HG03565 (cell line): ENCODE data around the gene ELOB.

ENCODE experiments used
- ATAC-seq: cut with Tn5 transposase; IDR thresholded peaks from one replicate; pipeline ENCODE4 v1.9.1; 2021; ENCODE audit warnings: mild to moderate bottlenecking, moderate library complexity; ENCODE audit not compliant: unreplicated experiment

Gene ELOB

GRCh38 chr16:2751577-2752034 is 25.5 kb downstream of the ELOB start:
- no peak for ATAC-seq

GRCh38 chr16:2749936-2750335 is 27.1 kb downstream of the ELOB start:
- no peak for ATAC-seq

- ATAC-seq: no peak
Observed at GRCh38 chr16:2749476-2749875, 27.6 kb downstream of the ELOB start.

- ATAC-seq: no peak
Observed at GRCh38 chr16:2748757-2749455, 28.2 kb downstream of the ELOB start.

GRCh38 chr16:2745961-2746360 is 31.1 kb downstream of the ELOB start:
- no peak for ATAC-seq

GRCh38 chr16:2745116-2745890 is 31.8 kb downstream of the ELOB start:
- no peak for ATAC-seq

- no peak for ATAC-seq
Observed at GRCh38 chr16:2744711-2745110, 32.4 kb downstream of the ELOB start.

GRCh38 chr16:2743007-2743810 is 33.9 kb downstream of the ELOB start:
- no peak for ATAC-seq

GRCh38 chr16:2742323-2743006 is 34.6 kb downstream of the ELOB start:
- ATAC-seq: no peak

GRCh38 chr16:2741168-2741567 is 35.9 kb downstream of the ELOB start:
- no peak for ATAC-seq

- ATAC-seq: no peak
Observed at GRCh38 chr16:2740476-2740875, 36.6 kb downstream of the ELOB start.

GRCh38 chr16:2739625-2740430 is 37.3 kb downstream of the ELOB start:
- no peak for ATAC-seq

GRCh38 chr16:2738615-2739014 is 38.5 kb downstream of the ELOB start:
- no peak for ATAC-seq

- ATAC-seq: no peak
Observed at GRCh38 chr16:2737895-2738418, 39.1 kb downstream of the ELOB start.

- no peak for ATAC-seq
Observed at GRCh38 chr16:2737238-2737605, 39.9 kb downstream of the ELOB start.

GRCh38 chr16:2736476-2737237 is 40.4 kb downstream of the ELOB start:
- ATAC-seq: no peak

GRCh38 chr16:2734844-2735515 is 42.1 kb downstream of the ELOB start:
- no peak for ATAC-seq

- no peak for ATAC-seq
Observed at GRCh38 chr16:2728034-2728433, 49.0 kb downstream of the ELOB start.

- ATAC-seq: no peak
Observed at GRCh38 chr16:2726923-2727322, 50.2 kb downstream of the ELOB start.
